ENCODE measurements around the gene TNFSF9.
A peak's percentile ranks its signal among the peaks of the same experiment; 100 is the strongest.

Gene TNFSF9, protein sequence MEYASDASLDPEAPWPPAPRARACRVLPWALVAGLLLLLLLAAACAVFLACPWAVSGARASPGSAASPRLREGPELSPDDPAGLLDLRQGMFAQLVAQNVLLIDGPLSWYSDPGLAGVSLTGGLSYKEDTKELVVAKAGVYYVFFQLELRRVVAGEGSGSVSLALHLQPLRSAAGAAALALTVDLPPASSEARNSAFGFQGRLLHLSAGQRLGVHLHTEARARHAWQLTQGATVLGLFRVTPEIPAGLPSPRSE

DNA sequence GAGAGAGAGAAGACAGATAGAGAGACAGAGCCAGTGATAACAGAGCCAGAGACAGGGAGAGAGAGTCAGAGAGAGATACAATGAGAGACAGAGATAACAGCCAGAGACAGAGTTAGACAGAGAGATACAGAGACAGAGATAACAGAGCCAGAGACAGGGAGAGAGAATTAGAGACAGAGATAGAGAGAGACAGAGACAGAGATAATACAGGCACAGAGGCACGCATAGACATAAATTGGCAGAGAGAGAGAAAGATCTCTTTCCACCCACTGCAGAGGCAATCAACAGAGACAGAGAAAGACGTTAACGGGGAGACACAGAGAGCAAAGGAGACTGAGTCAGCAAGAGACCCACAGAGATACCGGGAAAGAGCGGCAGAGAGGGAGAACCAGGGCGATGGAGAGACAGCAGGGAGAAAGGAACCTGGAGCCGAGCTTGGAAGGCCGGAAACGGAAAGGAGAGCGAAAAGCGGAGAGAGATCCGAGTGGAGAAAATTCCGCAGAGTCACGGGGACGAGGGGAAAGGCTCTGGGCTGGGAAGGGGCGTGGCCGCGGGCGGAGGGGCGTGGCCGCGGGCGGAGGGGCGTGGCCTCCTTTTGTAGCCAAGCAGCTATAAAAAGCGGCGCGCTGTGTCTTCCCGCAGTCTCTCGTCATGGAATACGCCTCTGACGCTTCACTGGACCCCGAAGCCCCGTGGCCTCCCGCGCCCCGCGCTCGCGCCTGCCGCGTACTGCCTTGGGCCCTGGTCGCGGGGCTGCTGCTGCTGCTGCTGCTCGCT is at the start of gene TNFSF9:
Gene TNFSF9 (plus strand): TSS at position 641 of the 777 bp plus-strand sequence. CDS start 11 bp downstream, at position 652.
- DNase-seq, result peak; percentile 88 to 99 (median 96)
- intact Hi-C loops (cut with DNase I), result no loop called here

DNA sequence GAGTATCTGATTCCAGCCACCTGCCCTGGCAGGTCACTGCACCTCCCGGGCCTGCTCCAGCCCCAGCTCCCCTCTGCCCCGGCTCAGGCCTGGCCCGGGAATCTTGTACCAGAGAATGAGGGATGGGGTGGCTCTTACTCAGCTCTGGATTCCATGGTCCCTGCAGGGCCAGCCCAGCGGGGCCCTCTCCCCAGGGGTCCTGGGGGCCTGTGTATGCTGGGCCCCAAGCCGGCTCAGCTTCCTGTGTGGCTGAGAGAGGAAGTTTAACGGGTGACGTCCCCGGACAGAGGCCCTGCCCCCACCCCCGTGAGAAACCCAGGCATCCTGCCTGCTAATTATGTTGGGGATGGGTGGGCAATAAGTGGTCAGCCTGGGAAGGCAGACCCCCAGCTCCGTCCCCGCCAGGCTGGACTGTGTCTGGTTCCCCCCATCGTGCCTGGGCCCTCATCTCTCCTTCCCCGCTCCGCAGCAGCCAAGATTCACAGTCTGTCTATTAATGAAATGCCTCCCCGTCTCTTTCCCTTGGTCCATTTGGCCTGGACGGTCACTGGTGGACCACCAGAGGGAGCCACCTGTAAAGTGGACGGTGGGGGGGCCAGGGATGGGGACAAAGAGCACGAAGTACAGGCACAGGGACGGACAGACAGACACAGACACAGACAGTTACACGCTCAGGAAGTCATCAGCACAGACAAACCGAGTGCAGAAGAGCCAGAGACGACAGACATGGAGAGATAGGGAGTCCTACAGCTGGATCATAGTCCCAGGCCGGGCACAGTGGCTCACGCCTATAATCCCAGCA is 49.1 kb upstream of the TNFSF9 start, which contains the start of gene DENND1C:
Gene DENND1C (minus strand): TSS at position 247 of the 802 bp plus-strand sequence. CDS start 92 bp downstream, at position 155.
- intact Hi-C loops (cut with DNase I), result no loop called here
- peak in 7 of 10 donors; percentile 46 to 92 (median 65) for DNase-seq

DNA sequence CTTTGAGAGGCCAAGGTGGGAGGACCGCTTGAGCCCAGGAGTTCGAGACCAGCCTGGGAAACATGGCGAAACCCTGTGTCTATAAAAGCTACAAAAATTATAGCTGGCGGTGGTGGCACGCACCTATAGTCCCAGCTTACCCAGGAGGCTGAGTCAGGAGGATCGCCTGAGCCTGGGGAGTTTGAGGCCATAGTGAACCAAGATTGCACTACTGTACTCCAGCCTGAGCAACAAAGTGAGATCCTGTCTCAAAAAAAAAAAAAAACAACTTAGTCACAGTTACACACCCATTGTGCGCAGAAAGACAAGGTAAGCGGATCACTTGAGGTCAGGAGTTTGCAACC is 48.5 kb upstream of the TNFSF9 start:
- intact Hi-C loops (cut with DNase I), result no loop called here
- DNase-seq, result no peak

DNA sequence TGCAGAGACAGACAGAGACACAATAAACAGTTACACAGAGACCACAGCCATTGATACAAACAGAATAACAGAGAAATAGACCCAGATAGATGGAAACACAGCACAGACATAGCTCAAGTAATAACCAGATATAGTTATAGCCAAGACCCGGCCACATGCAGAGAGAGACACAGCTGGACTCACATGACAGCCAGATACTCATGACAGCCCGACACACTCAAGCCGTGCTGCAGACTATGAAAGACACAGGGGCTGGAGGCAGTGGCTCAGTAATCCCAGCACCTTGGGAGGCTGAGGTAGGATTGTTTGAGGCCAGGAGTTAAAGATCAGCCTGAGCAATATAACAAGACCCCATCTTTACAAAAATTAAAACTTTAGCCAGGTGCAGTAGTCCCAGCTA is 47.6 kb upstream of the TNFSF9 start:
- DNase-seq, result peak in 1 of 10 donors; percentile 62
- intact Hi-C loops (cut with DNase I), result no loop called here

DNA sequence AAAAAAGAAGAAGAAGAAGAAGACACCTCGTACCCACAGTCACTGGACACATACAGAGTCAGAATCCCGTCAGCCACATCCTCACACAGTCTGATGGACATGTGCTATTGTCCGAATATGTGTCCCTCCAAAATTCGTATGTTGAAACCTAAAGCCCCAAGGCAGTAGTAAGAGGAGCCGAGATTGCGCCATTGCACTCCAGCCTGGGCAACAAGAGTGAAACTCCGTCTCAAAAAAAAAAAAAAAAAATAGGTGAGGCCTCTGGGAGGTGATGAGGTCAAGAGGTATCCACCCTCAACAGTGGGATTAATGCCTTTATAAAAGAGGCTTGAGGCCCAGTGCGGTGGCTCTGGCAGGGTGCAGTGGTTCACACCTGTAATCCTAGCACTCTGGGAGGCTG is 46.6 kb upstream of the TNFSF9 start:
- intact Hi-C loops (cut with DNase I), result no loop called here
- DNase-seq, result no peak

DNA sequence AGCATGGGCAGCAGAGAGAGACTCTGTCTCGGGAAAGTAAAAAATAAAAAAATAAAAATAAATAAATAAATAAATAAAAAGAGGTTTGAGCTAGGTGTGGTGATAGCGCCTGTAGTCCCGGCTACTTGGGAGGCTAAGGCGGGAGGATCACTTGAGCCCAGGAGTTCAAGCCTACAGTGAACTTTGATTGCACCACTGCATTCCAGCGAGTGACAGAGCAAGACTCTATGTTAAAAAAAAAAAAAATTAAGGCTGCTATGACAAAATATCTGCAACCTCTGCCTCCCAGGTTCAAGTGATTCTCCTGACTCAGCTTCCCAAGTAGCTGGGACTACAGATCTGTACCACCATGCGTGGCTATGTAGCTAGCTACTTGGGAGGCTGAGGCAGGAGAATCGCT is 46.0 kb upstream of the TNFSF9 start:
- intact Hi-C loops (cut with DNase I), result no loop called here
- no peak for DNase-seq

DNA sequence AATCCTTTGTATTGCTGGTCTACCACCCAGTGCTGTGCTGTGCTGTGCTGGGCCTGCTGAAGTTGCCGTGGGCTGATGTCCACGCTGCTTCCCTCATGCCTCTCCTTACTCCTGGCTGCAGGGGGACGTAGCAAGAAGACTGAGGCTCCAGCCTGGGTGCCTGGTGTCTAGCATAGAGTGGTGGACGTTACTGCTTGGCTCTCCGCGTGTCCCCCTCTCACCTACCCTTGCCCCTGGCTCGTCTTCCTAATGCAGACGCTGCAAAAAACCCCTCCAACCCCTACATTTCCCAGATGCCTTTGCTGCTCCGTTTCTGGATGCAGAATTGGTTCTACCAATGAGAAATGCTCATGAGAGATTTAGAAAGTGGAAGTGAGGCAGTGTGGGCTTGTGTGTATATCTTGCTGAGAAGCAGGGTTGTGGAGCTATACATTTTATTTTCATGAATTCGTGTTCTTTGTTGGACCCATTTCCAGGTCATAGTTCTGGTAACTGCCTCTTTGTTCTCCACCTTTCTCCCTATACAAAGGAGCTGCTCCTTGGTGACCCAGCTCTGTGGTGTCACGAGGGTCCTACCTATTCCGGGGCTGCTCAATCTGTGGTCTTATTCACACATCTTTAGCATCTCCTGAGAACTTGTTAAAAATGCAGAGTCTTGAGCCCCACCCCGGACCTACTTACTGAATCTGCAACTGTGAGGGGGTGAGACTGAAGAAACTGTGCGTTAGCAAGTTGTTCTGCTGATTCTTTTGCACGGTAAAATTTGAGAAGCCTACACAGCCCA is 41.4 kb upstream of the TNFSF9 start:
- intact Hi-C loops (cut with DNase I), result loop anchor here (10.0 kb wide), 1 partner anchor 75 kb away; no protein-coding TSS in a partner anchor
- DNase-seq, result peak in 1 of 10 donors; percentile 67

DNA sequence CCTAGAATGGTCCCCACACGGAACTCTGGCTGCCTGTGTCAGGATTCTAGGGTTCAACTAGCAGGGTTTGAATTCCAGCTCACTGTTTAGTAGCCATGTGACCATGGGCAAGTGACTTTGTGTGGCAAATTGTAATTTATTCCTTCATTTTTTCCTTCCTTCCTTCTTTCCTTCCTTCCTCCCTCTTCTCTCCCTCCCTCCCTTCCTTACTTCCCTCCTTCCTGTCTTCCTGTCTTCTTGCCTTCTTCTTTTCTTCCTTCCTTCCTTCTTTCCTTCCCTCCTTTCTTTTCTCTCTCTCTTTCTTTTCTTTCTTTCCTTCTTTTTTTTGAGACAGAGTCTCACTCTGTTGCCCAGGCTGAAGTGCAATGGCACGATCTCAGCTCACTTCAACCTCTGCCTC is 40.7 kb upstream of the TNFSF9 start:
- DNase-seq, result no peak
- intact Hi-C loops (cut with DNase I), result loop anchor here (10.0 kb wide), 1 partner anchor 75 kb away; no protein-coding TSS in a partner anchor

DNA sequence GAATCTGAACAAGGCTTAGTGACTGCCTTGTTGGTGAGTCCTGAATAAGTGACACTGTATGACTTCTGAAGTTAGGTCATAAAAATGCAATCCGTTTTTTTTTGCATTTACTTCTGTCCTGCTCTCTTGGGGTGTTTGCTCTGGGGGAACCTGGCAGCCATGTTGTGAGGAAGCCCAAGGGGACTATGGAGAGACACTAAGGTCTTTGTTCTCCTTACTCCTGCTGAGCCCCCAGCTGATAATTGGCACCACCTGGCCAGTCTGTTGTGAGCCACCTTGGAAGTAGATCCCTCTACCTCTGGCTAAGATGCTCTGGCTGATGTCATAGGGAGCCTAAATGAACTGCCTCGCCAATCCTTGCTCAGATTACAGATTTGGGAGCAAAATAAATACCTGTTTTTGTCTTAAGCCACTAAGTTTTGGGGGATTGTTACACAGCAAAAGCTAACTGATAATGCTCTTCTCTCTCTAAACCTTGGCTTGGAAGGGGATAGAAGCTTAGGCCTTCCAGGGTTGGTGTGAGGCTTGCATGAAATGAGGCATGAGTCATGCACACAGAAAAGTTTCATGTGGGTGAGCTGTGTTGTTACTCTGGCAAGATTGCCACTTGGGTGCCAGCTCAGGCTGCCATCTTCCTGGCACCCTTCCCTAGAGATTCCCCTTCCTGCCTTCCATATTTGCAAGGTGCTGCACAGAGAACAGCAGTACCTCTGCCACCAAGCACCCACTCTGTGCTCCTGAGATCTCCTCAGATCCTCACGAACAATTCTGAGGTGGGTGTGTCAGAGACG is 38.8 kb upstream of the TNFSF9 start:
- intact Hi-C loops (cut with DNase I), result loop anchor here (10.0 kb wide), 1 partner anchor 77 kb away; no protein-coding TSS in a partner anchor

DNA sequence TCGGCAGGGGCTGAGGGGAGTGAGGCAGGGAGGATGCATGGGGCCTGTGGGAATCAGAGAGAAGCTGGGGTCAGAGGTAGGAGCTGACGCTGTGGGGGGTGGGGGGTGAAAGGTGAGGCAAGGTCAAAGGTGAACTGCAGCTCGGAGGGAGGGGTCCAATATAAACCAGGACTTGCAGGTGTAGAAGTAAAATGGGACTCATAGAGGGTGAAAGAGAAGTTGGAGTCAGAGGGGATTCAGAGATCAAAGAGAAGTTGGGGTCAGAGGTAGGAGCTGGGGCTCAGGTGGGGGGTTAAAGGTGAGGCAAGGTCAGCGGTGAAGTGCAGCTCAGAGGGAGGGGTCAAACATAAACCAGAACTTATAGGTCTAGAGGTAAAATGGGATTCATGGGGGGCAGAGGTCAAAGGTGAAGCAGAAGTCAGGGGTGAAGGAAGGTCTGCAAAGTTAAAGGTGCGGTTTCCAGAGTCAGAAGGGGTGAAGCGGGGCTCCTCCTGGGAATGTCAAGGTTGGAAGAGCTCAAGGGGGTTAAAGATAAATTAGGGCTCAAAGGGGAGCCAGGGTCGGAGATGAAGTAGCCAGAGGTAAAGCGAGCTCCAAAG is 36.3 kb upstream of the TNFSF9 start:
- intact Hi-C loops (cut with DNase I), result loop anchor here (10.0 kb wide), 1 partner anchor 80 kb away; no protein-coding TSS in a partner anchor
- DNase-seq, result no peak

More for the DNA sequence above, 38.8 kb upstream of the TNFSF9 start:
- peak in 5 of 10 donors; percentile 42 to 91 (median 44) for DNase-seq

DNA sequence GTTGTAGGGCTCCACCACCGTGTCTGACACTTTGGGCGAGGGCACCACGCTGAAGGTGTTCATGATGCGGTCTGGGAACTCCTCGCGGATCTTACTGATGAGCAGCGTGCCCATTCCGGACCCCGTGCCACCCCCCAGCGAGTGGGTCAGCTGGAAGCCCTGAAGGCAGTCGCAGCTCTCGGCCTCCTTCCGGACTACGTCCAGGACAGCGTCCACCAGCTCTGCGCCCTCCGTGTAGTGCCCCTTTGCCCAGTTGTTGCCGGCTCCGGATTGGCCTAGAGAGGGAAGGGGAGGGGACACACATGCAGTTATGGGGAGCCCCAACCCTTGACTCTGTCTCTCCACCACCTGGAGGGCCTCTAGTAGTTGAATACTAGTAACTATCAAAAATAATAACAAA is 34.9 kb upstream of the TNFSF9 start:
- DNase-seq, result no peak
- intact Hi-C loops (cut with DNase I), result loop anchor here (10.0 kb wide), 1 partner anchor 81 kb away; no protein-coding TSS in a partner anchor

DNA sequence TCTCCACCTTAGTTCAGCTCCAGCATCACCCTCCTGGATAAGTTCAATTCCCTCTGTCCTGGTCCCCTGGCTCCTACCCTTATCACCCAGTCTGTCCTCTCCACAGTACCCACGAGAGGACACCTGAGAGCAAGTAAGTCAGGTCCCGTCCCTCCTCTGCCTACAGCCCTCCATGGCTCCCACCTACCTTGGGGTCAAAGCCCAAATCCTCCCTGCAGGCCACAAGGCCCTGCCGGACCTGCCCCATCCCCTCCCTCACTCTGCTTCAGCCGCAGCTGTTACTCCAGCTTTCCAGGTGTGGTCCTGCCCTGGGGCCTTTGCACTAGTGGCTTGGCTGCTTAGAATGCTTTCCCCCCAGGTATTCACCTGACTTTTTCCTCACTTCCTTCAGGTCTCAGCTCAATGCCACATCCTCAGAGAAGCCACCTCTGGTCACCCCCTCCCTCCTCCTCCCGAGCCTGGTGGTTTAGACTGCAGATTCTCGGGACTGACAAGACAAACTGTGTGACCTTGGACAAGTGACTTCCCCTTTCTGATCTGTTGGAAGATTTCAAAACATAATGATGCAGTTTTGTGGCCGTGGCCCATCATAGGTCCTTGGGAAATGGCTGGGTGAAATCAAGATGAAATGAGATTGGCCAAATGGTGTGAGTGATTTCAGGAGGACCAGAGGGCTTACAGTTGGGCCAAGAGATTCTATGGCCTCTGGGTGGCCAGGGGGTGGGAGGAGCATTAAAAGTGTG is 32.4 kb upstream of the TNFSF9 start:
- DNase-seq, result no peak
- intact Hi-C loops (cut with DNase I), result loop anchor here (10.0 kb wide), 1 partner anchor 84 kb away; no protein-coding TSS in a partner anchor

DNA sequence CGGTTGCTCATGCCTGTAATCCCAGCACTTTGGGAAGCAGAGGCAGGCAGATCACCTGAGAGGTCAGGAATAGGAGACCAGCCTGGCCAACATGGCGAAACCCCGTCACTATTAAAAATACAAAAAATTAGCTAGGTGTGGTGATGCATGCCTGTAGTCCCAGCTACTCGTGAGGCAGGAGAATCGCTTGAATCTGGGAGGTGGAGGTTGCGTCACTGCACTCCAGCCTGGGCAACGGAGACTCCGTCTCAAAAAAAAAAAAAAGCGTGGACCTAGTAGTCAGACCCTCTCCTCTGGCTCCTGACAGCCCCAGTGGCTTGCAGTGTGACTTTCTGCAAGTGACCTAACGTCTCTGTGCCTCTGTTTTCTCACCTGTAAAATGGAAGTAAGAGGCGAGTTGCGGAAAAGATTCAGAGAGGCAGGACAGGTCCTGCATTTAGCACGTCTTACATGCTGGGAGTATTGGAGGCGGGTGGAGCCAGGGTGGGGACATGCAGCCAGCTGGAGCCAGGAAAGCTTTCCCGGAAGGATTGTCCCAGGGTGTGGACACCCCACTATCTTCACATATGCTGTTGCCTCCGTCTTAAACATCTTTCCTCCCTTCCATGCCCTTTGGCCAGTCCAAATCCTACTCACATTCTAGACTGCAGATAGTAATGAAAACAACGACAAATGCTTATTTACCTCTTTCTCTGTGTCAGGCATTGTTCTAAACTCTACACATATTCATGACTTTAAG is 31.6 kb upstream of the TNFSF9 start:
- peak in 1 of 10 donors; percentile 20 for DNase-seq
- intact Hi-C loops (cut with DNase I), result loop anchor here (10.0 kb wide), 1 partner anchor 84 kb away; no protein-coding TSS in a partner anchor

DNA sequence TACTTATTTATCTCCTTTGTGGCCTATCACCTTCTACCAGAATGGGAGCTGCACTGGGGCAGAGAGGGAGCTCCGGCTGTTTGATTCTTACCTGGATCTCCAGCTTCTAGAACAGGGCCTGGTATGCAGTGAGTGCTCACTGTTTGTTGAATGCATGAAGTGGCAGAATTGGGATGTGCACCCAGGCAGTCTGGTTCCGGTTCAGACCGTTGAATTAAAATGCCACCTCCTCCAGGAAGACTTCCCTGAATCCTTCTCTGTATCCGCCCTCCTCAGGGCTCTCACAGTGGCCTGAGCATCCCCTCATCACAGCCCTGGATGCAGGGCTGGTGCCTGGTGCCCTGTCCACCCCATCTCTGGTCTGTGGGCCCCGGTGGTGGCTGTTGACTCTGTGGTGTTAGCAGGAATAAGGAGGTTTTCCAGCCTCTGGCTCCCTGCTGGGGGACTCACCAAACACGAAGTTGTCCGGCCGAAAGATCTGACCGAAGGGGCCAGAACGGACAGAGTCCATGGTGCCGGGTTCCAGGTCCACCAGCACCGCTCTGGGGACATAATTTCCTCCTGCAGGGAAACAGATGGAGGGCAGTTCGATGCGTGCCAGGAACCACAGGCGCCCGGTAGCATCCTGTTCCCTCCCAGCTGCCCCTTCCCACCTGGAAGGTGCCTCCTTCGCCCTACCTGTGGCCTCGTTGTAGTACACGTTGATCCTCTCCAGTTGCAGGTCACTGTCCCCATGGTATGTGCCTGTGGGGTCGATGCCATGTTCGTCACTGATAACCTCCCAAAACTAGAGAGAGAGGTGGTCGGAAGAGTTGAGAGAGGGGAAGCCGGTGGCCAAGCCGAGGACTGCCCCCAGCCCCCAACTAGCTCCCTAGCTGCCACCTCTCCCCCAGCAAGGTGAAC is 29.7 kb upstream of the TNFSF9 start:
- no peak for DNase-seq
- intact Hi-C loops (cut with DNase I), result loop anchor here (10.0 kb wide), 1 partner anchor 136 kb away; the partner anchor contains the start of gene CLPP

DNA sequence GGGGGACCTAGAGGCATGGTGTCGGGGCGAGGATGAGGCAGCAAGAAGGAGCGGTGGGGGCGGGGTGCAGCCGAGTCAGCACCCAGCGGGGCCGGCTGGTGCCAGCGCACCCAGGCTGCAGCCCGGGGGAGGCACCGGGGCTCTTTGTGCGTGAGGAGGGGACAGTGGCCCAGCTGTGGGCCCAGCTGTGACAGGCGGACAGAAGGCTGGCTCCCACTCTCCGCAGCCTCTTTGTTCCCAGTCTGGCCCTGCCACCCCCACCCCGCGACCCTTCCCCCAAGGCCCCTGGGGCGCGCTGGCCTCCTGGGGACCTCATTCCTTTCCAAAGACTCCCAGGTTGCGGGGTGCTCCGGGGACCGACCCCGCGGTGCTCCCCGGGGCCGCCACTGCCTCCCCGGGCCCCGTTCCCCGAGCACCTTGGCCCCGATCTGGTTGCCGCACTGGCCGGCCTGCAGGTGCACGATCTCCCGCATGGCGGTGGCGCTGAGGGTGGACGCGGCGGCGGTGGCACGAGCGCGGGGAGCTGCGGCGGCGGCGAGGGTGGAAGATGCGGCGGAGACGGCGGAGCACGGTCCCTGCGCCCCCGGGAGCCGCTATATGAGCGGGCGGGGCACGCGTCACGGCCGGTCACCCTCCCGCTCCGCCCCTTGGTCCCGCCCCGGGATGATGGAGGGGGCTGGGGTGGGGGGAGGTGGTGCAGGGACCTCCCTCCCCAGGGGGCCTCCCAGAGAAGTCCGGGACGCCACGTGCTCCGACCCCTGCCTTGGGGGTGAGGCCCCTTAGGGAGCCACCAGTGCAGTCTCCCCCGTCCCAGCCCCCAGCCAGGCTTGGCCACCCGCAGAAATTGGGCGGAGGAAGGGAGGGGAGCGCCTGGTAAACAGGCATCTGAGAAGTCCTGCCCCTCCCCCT is 28.8 kb upstream of the TNFSF9 start, which contains the start of gene TUBB4A:
Gene TUBB4A (minus strand): TSS at position 570 of the 909 bp plus-strand sequence. CDS start 97 bp downstream, at position 473.
- intact Hi-C loops (cut with DNase I), result loop anchor here (10.0 kb wide), 1 partner anchor 137 kb away; the partner anchor contains the start of gene CLPP
- peak; percentile 84 to 99 (median 90) for DNase-seq
